ENCODE data around the gene DLST.

DLST gene

DNA sequence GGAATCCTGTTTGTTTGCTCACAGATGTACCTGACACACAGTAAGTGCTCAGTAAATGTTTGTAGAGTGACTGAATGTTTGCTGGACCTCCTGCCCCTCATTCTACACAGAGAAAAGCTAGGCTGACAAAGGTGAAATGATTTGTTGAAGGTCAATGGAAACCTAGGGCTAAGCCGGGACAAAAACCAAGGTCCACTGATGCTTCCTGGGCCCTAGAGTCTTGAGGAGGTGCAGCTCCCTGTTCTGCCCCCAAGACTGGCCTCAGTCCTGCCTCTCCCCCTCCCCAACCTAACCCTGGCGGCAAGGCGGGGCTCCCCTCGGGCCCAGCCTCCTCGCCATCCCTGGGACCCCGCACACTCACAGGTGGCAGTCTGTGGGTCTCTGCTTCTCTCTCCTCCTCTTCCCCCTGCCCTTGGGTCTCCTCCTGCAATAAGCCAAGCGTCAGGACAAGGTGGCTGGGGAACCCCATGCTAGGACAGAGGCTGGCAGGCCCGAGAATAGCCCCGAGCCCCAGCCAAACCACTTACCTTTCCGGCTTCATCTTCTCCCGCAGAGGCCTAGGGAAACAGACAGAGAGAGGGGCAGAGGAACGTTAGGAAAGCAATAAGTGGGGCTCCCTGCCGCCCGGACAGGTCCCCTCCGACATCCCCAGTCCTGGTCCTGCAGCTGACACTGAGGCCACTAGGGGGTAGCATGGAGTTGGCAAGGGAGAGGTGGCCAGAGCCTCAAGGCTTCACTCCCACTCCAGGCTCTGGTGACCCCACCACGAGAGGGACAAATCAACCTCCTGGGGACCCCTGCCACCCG is 64.3 kb downstream of the DLST start (continued):
- TF ChIP-seq ZSCAN30 (tag by site-specific recombination; IDR thresholded peaks at IDR 0.05) (peak; percentile 29; the same call in 1 of the 2 replicates), ZNF530 (tag by site-specific recombination; IDR thresholded peaks at IDR 0.05; ENCODE audit: low read depth) (no peak)

DNA sequence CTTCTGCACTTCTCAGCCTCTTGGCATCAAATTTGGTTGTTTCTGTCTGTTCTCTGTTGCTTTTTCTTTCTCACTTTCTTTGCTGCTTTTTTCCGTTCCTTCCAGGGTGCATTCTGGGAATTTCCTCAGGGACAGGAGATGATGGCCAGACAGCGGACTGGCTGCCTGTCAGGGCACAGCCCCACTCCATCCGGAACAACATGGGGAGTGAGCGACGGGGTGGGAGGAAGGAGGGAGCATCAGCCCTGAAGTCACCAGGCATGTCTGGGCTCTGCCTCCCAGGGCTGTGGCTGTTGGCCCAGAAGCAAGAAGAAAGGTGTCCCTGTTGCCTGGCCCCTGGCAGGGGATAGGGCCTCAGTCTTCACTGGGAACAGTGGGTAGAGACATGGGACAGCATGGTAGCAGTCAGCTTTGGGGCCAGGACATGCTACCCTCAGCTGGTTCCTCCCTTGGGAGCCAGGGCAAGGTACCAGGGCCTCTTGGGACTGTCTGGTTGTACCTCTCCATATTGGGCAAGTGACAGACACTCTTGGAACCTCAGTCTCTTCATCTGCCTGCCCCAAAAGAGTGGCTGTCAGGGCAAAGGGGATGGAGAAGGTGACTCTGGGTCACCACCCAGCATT is 65.1 kb downstream of the DLST start:
- H3K4me3 ChIP-seq (ENCODE audit: low read depth, low read length) = no peak overlapping the region
- H3K36me3 ChIP-seq (ENCODE audit: control insufficient read depth in 2 of 2, insufficient read depth in 1 of 2, low read length in 2 of 2) = peaks cover 0 to 86% of the 10 kb centered on the region in 2 experiments; a peak in 2 of 3 replicates
- peaks cover 10% of the 10 kb centered on the region for H3K4me1 ChIP-seq (ENCODE audit: control insufficient read depth, insufficient read depth, low read length)
- no peaks in the 10 kb centered on the region for H3K9me3 ChIP-seq (ENCODE audit: control insufficient read depth, insufficient read depth, low read depth, low read length)
- POLR2A ChIA-PET = no interaction called here
- CTCF ChIA-PET = interaction anchor here (0.6 to 6.6 kb wide), 12 partner anchors 10 to 182 kb away, joined by 3 to 66 read pairs (median 3); partner anchors contain the start of gene ACYP1
- no peak overlapping the region for H3K27ac ChIP-seq (ENCODE audit: extremely low read depth, low read depth, low read length)
- no peak for TF ChIP-seq ZNF548 (tag by site-specific recombination; IDR thresholded peaks at IDR 0.05)
- TF ChIP-seq ZNF473 (tag by site-specific recombination; IDR thresholded peaks at IDR 0.05) = no peak
- no peak; the same call in 1 of the 2 replicates for TF ChIP-seq ZIC2 (tag by site-specific recombination; IDR thresholded peaks at IDR 0.05)
- TF ChIP-seq ZNF600 (tag by site-specific recombination; IDR thresholded peaks at IDR 0.05) = 0 out of 2 replicates have a peak, but pooled peaks have one; percentile 34
- TF ChIP-seq, protein P1, sequence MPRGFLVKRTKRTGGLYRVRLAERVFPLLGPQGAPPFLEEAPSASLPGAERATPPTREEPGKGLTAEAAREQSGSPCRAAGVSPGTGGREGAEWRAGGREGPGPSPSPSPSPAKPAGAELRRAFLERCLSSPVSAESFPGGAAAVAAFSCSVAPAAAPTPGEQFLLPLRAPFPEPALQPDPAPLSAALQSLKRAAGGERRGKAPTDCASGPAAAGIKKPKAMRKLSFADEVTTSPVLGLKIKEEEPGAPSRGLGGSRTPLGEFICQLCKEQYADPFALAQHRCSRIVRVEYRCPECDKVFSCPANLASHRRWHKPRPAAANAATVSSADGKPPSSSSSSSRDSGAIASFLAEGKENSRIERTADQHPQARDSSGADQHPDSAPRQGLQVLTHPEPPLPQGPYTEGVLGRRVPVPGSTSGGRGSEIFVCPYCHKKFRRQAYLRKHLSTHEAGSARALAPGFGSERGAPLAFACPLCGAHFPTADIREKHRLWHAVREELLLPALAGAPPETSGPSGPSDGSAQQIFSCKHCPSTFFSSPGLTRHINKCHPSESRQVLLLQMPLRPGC (tag by site-specific recombination; IDR thresholded peaks at IDR 0.05) = no peak
- TF ChIP-seq ZBTB7A (tag by site-specific recombination; IDR thresholded peaks at IDR 0.05; ENCODE audit: low read depth) = no peak
- TF ChIP-seq ZNF37A (tag by site-specific recombination; IDR thresholded peaks at IDR 0.05) = no peak
- TF ChIP-seq, protein P2, sequence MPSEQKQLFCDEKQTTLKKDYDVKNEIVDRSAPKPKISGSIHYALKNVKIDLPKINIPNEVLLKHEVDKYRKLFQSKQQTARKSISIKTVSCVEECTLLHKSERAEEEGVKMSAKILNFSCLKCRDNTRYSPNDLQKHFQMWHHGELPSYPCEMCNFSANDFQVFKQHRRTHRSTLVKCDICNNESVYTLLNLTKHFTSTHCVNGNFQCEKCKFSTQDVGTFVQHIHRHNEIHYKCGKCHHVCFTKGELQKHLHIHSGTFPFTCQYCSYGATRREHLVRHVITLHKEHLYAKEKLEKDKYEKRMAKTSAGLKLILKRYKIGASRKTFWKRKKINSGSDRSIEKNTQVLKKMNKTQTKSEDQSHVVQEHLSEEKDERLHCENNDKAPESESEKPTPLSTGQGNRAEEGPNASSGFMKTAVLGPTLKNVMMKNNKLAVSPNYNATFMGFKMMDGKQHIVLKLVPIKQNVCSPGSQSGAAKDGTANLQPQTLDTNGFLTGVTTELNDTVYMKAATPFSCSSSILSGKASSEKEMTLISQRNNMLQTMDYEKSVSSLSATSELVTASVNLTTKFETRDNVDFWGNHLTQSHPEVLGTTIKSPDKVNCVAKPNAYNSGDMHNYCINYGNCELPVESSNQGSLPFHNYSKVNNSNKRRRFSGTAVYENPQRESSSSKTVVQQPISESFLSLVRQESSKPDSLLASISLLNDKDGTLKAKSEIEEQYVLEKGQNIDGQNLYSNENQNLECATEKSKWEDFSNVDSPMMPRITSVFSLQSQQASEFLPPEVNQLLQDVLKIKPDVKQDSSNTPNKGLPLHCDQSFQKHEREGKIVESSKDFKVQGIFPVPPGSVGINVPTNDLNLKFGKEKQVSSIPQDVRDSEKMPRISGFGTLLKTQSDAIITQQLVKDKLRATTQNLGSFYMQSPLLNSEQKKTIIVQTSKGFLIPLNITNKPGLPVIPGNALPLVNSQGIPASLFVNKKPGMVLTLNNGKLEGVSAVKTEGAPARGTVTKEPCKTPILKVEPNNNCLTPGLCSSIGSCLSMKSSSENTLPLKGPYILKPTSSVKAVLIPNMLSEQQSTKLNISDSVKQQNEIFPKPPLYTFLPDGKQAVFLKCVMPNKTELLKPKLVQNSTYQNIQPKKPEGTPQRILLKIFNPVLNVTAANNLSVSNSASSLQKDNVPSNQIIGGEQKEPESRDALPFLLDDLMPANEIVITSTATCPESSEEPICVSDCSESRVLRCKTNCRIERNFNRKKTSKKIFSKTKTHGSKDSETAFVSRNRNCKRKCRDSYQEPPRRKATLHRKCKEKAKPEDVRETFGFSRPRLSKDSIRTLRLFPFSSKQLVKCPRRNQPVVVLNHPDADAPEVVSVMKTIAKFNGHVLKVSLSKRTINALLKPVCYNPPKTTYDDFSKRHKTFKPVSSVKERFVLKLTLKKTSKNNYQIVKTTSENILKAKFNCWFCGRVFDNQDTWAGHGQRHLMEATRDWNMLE (tag by site-specific recombination; conservative IDR thresholded peaks at IDR 0.05; ENCODE audit: low read depth) = no peak
- TF ChIP-seq GLIS1 (tag by site-specific recombination; IDR thresholded peaks at IDR 0.05) = peak; percentile 72
- TF ChIP-seq, protein P3, sequence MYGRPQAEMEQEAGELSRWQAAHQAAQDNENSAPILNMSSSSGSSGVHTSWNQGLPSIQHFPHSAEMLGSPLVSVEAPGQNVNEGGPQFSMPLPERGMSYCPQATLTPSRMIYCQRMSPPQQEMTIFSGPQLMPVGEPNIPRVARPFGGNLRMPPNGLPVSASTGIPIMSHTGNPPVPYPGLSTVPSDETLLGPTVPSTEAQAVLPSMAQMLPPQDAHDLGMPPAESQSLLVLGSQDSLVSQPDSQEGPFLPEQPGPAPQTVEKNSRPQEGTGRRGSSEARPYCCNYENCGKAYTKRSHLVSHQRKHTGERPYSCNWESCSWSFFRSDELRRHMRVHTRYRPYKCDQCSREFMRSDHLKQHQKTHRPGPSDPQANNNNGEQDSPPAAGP (tag by site-specific recombination; IDR thresholded peaks at IDR 0.05) = no peak
- TF ChIP-seq ZFHX2 (tag by site-specific recombination; conservative IDR thresholded peaks at IDR 0.05) = no peak
- peak; percentile 22; the same call in 1 of the 2 replicates for TF ChIP-seq SP2 (tag by site-specific recombination; IDR thresholded peaks at IDR 0.05)
- TF ChIP-seq ZNF530 (tag by site-specific recombination; IDR thresholded peaks at IDR 0.05; ENCODE audit: low read depth) = no peak
- no peak for TF ChIP-seq TRIM28 (IDR thresholded peaks at IDR 0.05; ENCODE audit: borderline replicate concordance, low read length)
- TF ChIP-seq ZNF114 (tag by site-specific recombination; IDR thresholded peaks at IDR 0.05) = no peak
- TF ChIP-seq, protein P4, sequence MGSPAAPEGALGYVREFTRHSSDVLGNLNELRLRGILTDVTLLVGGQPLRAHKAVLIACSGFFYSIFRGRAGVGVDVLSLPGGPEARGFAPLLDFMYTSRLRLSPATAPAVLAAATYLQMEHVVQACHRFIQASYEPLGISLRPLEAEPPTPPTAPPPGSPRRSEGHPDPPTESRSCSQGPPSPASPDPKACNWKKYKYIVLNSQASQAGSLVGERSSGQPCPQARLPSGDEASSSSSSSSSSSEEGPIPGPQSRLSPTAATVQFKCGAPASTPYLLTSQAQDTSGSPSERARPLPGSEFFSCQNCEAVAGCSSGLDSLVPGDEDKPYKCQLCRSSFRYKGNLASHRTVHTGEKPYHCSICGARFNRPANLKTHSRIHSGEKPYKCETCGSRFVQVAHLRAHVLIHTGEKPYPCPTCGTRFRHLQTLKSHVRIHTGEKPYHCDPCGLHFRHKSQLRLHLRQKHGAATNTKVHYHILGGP (tag by site-specific recombination; IDR thresholded peaks at IDR 0.05) = no peak
- TF ChIP-seq SP3 (tag by site-specific recombination; IDR thresholded peaks at IDR 0.05) = no peak
- TF ChIP-seq ZNF596 (tag by site-specific recombination; IDR thresholded peaks at IDR 0.05) = no peak
- no peak for TF ChIP-seq KLF16 (tag by site-specific recombination; IDR thresholded peaks at IDR 0.05)
- TF ChIP-seq OVOL3 (tag by site-specific recombination; IDR thresholded peaks at IDR 0.05) = no peak
- TF ChIP-seq ZNF791 (tag by site-specific recombination; IDR thresholded peaks at IDR 0.05) = no peak
- peak; percentile 81 for TF ChIP-seq ZNF76 (tag by site-specific recombination; IDR thresholded peaks at IDR 0.05; ENCODE audit: borderline replicate concordance, low read depth)
- no peak for TF ChIP-seq HOXC10 (CRISPR knock-in tag; IDR thresholded peaks at IDR 0.05)
- TF ChIP-seq, protein P5, sequence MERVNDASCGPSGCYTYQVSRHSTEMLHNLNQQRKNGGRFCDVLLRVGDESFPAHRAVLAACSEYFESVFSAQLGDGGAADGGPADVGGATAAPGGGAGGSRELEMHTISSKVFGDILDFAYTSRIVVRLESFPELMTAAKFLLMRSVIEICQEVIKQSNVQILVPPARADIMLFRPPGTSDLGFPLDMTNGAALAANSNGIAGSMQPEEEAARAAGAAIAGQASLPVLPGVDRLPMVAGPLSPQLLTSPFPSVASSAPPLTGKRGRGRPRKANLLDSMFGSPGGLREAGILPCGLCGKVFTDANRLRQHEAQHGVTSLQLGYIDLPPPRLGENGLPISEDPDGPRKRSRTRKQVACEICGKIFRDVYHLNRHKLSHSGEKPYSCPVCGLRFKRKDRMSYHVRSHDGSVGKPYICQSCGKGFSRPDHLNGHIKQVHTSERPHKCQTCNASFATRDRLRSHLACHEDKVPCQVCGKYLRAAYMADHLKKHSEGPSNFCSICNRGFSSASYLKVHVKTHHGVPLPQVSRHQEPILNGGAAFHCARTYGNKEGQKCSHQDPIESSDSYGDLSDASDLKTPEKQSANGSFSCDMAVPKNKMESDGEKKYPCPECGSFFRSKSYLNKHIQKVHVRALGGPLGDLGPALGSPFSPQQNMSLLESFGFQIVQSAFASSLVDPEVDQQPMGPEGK (tag by site-specific recombination; IDR thresholded peaks at IDR 0.05) = no peak
